WTC11 (cell line): ENCODE measurements around the gene FHOD3. TPM values are rescaled to one million over a fixed set of nuclear protein-coding genes. Genes with fewer than 3 reads are reported as not detected.

Experiments
- ATAC-seq: fragments of 200-7000 bp; cut with Tn5 transposase; 2 replicates; pipeline ENCODE4 v1.10.0; 2021; ENCODE audit warnings: mild to moderate bottlenecking, moderate library complexity
- CTCF ChIA-PET: fragments of 300-600 bp; sonication (Branson Sonifier 250); formaldehyde crosslinking; loops from one replicate; lab custom pipeline; 2021; ENCODE audit warnings: antibody characterized with exemption; lab: Charles Lee
- POLR2A ChIA-PET: fragments of 350-600 bp; sonication (Branson Sonifier 250); formaldehyde crosslinking; loops from one replicate; lab custom pipeline; 2021; ENCODE audit warnings: antibody characterized with exemption; lab: Charles Lee
- DNase-seq: peaks from one replicate; pipeline ENCODE4 v3.0.0; 2021; ENCODE audit warnings: low spot score
- H3K27ac Mint-ChIP-seq: 2 replicates; pipeline ENCODE4 v1.8.0; 2021; ENCODE audit warnings: mixed read lengths
- H3K27me3 Mint-ChIP-seq: 2 replicates; pipeline ENCODE4 v1.8.0; 2021; ENCODE audit warnings: low read depth, mild to moderate bottlenecking, moderate library complexity, mixed read lengths
- H3K36me3 Mint-ChIP-seq: 2 replicates; pipeline ENCODE4 v1.8.0; 2021; ENCODE audit warnings: mixed read lengths
- H3K4me1 Mint-ChIP-seq: 2 replicates; pipeline ENCODE4 v1.8.0; 2022; ENCODE audit warnings: mixed read lengths
- H3K4me3 Mint-ChIP-seq: 2 replicates; pipeline ENCODE4 v1.8.0; 2021; ENCODE audit warnings: mild to moderate bottlenecking, moderate library complexity, mixed read lengths
- H3K9me3 Mint-ChIP-seq: 2 replicates; pipeline ENCODE4 v1.8.0; 2021; ENCODE audit warnings: mixed read lengths
- ATF1 ChIP-seq: sonication (generic); formaldehyde crosslinking; IDR thresholded peaks from 2 replicates; pipeline ENCODE4 v1.8.1; 2023; ENCODE audit warnings: mild to moderate bottlenecking, moderate library complexity, missing genetic modification reagents
- CBFB ChIP-seq: sonication (generic); formaldehyde crosslinking; IDR thresholded peaks from 2 replicates; pipeline ENCODE4 v1.8.1; 2022; ENCODE audit warnings: mild to moderate bottlenecking, low read depth, missing genetic modification reagents
- CREB1 ChIP-seq: sonication (generic); formaldehyde crosslinking; IDR thresholded peaks from 2 replicates; pipeline ENCODE4 v1.8.0; 2023; ENCODE audit warnings: mild to moderate bottlenecking, missing genetic modification reagents
- GTF2I ChIP-seq: fragments of 250-450 bp; sonication (Bioruptor Pico); conservative IDR thresholded peaks from 2 replicates; pipeline ENCODE4 v1.4.0; 2021; ENCODE audit warnings: mild to moderate bottlenecking
- HMGA2 ChIP-seq: fragments of 250-450 bp; sonication (Bioruptor Pico); IDR thresholded peaks from 2 replicates; pipeline ENCODE4 v1.4.0; 2021; ENCODE audit warnings: mild to moderate bottlenecking, moderate library complexity
- JAZF1 ChIP-seq: fragments of 250-450 bp; sonication (Bioruptor Pico); IDR thresholded peaks from 2 replicates; pipeline ENCODE4 v1.9.0; 2021; ENCODE audit warnings: moderate library complexity, mild to moderate bottlenecking, inconsistent platforms
- MXD4 ChIP-seq: fragments of 250-450 bp; sonication (Bioruptor Pico); IDR thresholded peaks from 2 replicates; pipeline ENCODE4 v1.8.0; 2021; ENCODE audit warnings: mild to moderate bottlenecking, moderate library complexity, borderline replicate concordance
- NFE2L1 ChIP-seq: sonication (generic); formaldehyde crosslinking; IDR thresholded peaks from 2 replicates; pipeline ENCODE4 v1.8.1; 2023; ENCODE audit warnings: missing genetic modification reagents
- NR1H2 ChIP-seq: sonication (generic); formaldehyde crosslinking; IDR thresholded peaks from 2 replicates; pipeline ENCODE4 v1.9.0; 2021; ENCODE audit warnings: mild to moderate bottlenecking, moderate library complexity, missing genetic modification reagents
- NR3C1 ChIP-seq: sonication (generic); formaldehyde crosslinking; conservative IDR thresholded peaks from 2 replicates; pipeline ENCODE4 v1.8.1; 2023; ENCODE audit warnings: low read depth, mild to moderate bottlenecking, missing genetic modification reagents
- OVOL2 ChIP-seq: fragments of 250-450 bp; sonication (Bioruptor Pico); IDR thresholded peaks from 2 replicates; pipeline ENCODE4 v1.9.0; 2021; ENCODE audit warnings: mild to moderate bottlenecking, borderline replicate concordance
- SMAD3 ChIP-seq: sonication (generic); formaldehyde crosslinking; IDR thresholded peaks from 2 replicates; pipeline ENCODE4 v1.8.0; 2022; ENCODE audit warnings: missing genetic modification reagents, mild to moderate bottlenecking, borderline replicate concordance
- SP1 ChIP-seq: sonication (generic); formaldehyde crosslinking; conservative IDR thresholded peaks from 2 replicates; pipeline ENCODE4 v1.8.1; 2022; ENCODE audit warnings: missing genetic modification reagents
- TEAD4 ChIP-seq: sonication (generic); formaldehyde crosslinking; IDR thresholded peaks from 2 replicates; pipeline ENCODE4 v1.8.0; 2022; ENCODE audit warnings: mild to moderate bottlenecking, missing genetic modification reagents
- TP53 ChIP-seq: sonication (generic); formaldehyde crosslinking; IDR thresholded peaks from 2 replicates; pipeline ENCODE4 v1.8.1; 2023; ENCODE audit warnings: mild to moderate bottlenecking, missing genetic modification reagents
- ZNF138 ChIP-seq: sonication (generic); formaldehyde crosslinking; conservative IDR thresholded peaks from 2 replicates; pipeline ENCODE4 v1.8.1; 2022; ENCODE audit warnings: mild to moderate bottlenecking, moderate library complexity, missing genetic modification reagents
- ZNF232 ChIP-seq: sonication (generic); formaldehyde crosslinking; IDR thresholded peaks from 2 replicates; pipeline ENCODE4 v1.8.0; 2022; ENCODE audit warnings: mild to moderate bottlenecking, missing genetic modification reagents
- total RNA-seq: library from RNA; stranded (reverse); gene quantifications from 3 replicates; pipeline ENCODE4 v1.2.3, GENCODE V29; 2021
- TF ChIP-seq, protein P1 (sequence below): sonication (generic); formaldehyde crosslinking; IDR thresholded peaks from 2 replicates; pipeline ENCODE4 v1.8.1; 2022; ENCODE audit warnings: low read depth, mild to moderate bottlenecking, moderate library complexity, missing genetic modification reagents, borderline replicate concordance
- TF ChIP-seq, protein P2 (sequence below): sonication (generic); formaldehyde crosslinking; IDR thresholded peaks from 2 replicates; pipeline ENCODE4 v1.8.0; 2022; ENCODE audit warnings: missing genetic modification reagents
- TF ChIP-seq, protein P3 (sequence below): fragments of 200-600 bp; IDR thresholded peaks from 2 replicates; pipeline ENCODE4 v1.8.0; 2022; ENCODE audit warnings: antibody characterized with exemption
- TF ChIP-seq, protein P4 (sequence below): fragments of 250-450 bp; sonication (Bioruptor Pico); IDR thresholded peaks from 2 replicates; pipeline ENCODE4 v1.9.0; 2021; ENCODE audit warnings: moderate library complexity, mild to moderate bottlenecking, inconsistent platforms, borderline replicate concordance
- TF ChIP-seq, protein P5 (sequence below): sonication (generic); formaldehyde crosslinking; IDR thresholded peaks from 2 replicates; pipeline ENCODE4 v1.8.0; 2022; ENCODE audit warnings: mild to moderate bottlenecking, missing genetic modification reagents

The FHOD3 gene
- total RNA-seq, 1 experiment from 2014 or later, result 3.8 TPM

DNA sequence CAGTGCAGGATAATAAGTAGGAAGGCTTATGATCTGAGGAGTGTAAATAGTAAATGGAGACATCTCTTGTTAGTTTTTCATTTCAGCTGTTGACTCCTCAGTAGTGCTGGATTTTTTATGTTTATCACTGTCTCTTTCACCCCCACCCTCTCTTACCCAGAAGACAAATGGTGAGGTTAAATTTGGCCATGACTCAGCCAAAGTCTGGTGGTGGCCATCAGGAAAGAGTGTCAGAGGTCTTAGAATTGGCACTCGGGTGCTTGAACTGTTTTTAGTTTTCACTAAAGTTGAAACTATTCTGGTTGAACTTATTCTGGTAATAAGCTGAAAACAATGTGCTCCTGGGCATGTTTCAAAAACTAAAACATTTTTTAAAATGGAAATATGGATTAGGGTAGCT lies 123.3 kb downstream of the FHOD3 start:
- Mint-ChIP-seq H3K4me1 (0 out of 2 replicates have a peak, but pooled peaks cover 3% of the 10 kb centered on the region), H3K9me3 (no peaks in the 10 kb centered on the region), H3K4me3 (no peak overlapping the region), H3K36me3 (no peaks in the 10 kb centered on the region), H3K27me3 (no peaks in the 10 kb centered on the region), H3K27ac (no peak overlapping the region)
- ChIA-PET POLR2A (no interaction called here), CTCF (interaction anchor here (0.6 to 1.7 kb wide), 4 partner anchors 9 to 18 kb away, joined by 3 to 13 read pairs (median 6); no protein-coding TSS in a partner anchor)
- TF ChIP-seq, protein P1, sequence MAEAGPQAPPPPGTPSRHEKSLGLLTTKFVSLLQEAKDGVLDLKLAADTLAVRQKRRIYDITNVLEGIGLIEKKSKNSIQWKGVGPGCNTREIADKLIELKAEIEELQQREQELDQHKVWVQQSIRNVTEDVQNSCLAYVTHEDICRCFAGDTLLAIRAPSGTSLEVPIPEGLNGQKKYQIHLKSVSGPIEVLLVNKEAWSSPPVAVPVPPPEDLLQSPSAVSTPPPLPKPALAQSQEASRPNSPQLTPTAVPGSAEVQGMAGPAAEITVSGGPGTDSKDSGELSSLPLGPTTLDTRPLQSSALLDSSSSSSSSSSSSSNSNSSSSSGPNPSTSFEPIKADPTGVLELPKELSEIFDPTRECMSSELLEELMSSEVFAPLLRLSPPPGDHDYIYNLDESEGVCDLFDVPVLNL (CRISPR knock-in tag), result no peak
- TF ChIP-seq CBFB (CRISPR knock-in tag) (no peak), TEAD4 (CRISPR knock-in tag) (no peak), HMGA2 (CRISPR knock-in tag) (no peak), JAZF1 (CRISPR knock-in tag) (no peak), SP1 (CRISPR knock-in tag) (no peak), ATF1 (CRISPR knock-in tag) (no peak), NR1H2 (CRISPR knock-in tag) (no peak), ZNF232 (CRISPR knock-in tag) (no peak)
- TF ChIP-seq, protein P2, sequence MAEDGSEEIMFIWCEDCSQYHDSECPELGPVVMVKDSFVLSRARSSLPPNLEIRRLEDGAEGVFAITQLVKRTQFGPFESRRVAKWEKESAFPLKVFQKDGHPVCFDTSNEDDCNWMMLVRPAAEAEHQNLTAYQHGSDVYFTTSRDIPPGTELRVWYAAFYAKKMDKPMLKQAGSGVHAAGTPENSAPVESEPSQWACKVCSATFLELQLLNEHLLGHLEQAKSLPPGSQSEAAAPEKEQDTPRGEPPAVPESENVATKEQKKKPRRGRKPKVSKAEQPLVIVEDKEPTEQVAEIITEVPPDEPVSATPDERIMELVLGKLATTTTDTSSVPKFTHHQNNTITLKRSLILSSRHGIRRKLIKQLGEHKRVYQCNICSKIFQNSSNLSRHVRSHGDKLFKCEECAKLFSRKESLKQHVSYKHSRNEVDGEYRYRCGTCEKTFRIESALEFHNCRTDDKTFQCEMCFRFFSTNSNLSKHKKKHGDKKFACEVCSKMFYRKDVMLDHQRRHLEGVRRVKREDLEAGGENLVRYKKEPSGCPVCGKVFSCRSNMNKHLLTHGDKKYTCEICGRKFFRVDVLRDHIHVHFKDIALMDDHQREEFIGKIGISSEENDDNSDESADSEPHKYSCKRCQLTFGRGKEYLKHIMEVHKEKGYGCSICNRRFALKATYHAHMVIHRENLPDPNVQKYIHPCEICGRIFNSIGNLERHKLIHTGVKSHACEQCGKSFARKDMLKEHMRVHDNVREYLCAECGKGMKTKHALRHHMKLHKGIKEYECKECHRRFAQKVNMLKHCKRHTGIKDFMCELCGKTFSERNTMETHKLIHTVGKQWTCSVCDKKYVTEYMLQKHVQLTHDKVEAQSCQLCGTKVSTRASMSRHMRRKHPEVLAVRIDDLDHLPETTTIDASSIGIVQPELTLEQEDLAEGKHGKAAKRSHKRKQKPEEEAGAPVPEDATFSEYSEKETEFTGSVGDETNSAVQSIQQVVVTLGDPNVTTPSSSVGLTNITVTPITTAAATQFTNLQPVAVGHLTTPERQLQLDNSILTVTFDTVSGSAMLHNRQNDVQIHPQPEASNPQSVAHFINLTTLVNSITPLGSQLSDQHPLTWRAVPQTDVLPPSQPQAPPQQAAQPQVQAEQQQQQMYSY, result no peak
- TF ChIP-seq, protein P3, sequence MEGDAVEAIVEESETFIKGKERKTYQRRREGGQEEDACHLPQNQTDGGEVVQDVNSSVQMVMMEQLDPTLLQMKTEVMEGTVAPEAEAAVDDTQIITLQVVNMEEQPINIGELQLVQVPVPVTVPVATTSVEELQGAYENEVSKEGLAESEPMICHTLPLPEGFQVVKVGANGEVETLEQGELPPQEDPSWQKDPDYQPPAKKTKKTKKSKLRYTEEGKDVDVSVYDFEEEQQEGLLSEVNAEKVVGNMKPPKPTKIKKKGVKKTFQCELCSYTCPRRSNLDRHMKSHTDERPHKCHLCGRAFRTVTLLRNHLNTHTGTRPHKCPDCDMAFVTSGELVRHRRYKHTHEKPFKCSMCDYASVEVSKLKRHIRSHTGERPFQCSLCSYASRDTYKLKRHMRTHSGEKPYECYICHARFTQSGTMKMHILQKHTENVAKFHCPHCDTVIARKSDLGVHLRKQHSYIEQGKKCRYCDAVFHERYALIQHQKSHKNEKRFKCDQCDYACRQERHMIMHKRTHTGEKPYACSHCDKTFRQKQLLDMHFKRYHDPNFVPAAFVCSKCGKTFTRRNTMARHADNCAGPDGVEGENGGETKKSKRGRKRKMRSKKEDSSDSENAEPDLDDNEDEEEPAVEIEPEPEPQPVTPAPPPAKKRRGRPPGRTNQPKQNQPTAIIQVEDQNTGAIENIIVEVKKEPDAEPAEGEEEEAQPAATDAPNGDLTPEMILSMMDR, result no peak
- TF ChIP-seq, protein P4, sequence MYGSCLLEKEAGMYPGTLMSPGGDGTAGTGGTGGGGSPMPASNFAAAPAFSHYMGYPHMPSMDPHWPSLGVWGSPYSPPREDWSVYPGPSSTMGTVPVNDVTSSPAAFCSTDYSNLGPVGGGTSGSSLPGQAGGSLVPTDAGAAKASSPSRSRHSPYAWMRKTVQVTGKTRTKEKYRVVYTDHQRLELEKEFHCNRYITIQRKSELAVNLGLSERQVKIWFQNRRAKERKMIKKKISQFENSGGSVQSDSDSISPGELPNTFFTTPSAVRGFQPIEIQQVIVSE (CRISPR knock-in tag), result no peak
- DNase-seq (no peak), ATAC-seq (no peak)

DNA sequence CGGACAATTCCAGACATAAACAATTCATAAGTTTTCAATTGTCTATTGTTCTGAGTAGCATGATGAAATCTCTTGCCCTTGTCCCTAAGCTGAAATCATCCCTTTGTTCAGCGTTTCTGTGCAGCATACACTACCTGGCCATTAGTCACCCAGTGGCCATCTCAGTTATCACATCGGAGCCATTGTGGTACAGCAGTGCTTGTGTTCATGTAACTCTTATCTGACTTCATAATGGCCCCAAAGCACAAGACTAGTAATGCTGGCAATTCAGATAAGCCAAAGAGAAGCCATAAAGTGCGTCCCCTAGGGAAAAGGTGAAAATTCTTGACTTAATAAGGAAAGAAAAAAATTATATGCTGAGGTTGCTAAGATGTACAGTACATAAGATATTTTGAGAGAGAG lies 127.2 kb downstream of the FHOD3 start:
- H3K4me1 Mint-ChIP-seq, result 0 out of 2 replicates have a peak, but pooled peaks cover 3% of the 10 kb centered on the region
- H3K4me3 Mint-ChIP-seq, result no peak overlapping the region
- no peak overlapping the region for H3K27ac Mint-ChIP-seq
- no peak for TF ChIP-seq NR3C1 (CRISPR knock-in tag)
- no peaks in the 10 kb centered on the region for H3K9me3 Mint-ChIP-seq
- DNase-seq, result no peak
- no peaks in the 10 kb centered on the region for H3K36me3 Mint-ChIP-seq
- POLR2A ChIA-PET, result no interaction called here
- CTCF ChIA-PET, result no interaction called here
- ATAC-seq, result no peak
- no peaks in the 10 kb centered on the region for H3K27me3 Mint-ChIP-seq

DNA sequence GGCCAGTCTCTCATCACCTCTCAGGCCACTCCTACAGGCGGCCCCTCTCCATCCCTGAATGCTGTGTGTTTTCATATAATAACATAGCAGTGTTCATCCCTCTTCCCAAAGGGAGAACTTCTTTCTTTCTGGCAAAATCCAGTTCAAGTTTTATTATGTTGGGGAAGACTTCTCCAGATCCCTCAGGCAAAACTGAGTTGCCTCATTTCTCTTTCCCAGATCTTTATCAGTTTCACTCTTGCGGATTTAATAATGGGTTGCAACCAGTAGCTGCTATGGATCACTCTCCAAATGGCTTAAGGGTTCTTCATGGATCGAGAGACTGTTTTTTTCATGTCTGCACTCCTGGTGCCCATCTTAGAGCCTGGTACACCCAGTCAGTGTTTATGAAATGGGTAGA lies 129.9 kb downstream of the FHOD3 start:
- Mint-ChIP-seq H3K4me3 (no peak overlapping the region), H3K27me3 (no peaks in the 10 kb centered on the region), H3K27ac (no peak overlapping the region), H3K9me3 (no peaks in the 10 kb centered on the region), H3K4me1 (0 out of 2 replicates have a peak, but pooled peaks cover 3% of the 10 kb centered on the region), H3K36me3 (no peaks in the 10 kb centered on the region)
- CTCF ChIA-PET, result interaction anchor here (2.6 kb wide), 1 partner anchor 15 kb away, joined by 5 read pairs; no protein-coding TSS in a partner anchor
- POLR2A ChIA-PET, result no interaction called here
- ATAC-seq (no peak), DNase-seq (no peak)
- TF ChIP-seq SMAD3 (CRISPR knock-in tag) (no peak), GTF2I (CRISPR knock-in tag) (no peak), MXD4 (CRISPR knock-in tag) (no peak), CREB1 (no peak), NFE2L1 (no peak), OVOL2 (CRISPR knock-in tag) (no peak), ATF1 (CRISPR knock-in tag) (no peak), ZNF138 (CRISPR knock-in tag) (no peak), TP53 (no peak)
- TF ChIP-seq, protein P5, sequence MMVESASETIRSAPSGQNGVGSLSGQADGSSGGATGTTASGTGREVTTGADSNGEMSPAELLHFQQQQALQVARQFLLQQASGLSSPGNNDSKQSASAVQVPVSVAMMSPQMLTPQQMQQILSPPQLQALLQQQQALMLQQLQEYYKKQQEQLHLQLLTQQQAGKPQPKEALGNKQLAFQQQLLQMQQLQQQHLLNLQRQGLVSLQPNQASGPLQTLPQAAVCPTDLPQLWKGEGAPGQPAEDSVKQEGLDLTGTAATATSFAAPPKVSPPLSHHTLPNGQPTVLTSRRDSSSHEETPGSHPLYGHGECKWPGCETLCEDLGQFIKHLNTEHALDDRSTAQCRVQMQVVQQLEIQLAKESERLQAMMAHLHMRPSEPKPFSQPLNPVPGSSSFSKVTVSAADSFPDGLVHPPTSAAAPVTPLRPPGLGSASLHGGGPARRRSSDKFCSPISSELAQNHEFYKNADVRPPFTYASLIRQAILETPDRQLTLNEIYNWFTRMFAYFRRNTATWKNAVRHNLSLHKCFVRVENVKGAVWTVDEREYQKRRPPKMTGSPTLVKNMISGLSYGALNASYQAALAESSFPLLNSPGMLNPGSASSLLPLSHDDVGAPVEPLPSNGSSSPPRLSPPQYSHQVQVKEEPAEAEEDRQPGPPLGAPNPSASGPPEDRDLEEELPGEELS (CRISPR knock-in tag), result no peak
